GM04504 (cell line): ENCODE measurements around the gene CRISPLD2.

Experiments used
- DNase-seq: peaks from one replicate; pipeline ENCODE4 v3.0.0-alpha.2; 2012; ENCODE audit warnings: low read depth

The CRISPLD2 gene, protein sequence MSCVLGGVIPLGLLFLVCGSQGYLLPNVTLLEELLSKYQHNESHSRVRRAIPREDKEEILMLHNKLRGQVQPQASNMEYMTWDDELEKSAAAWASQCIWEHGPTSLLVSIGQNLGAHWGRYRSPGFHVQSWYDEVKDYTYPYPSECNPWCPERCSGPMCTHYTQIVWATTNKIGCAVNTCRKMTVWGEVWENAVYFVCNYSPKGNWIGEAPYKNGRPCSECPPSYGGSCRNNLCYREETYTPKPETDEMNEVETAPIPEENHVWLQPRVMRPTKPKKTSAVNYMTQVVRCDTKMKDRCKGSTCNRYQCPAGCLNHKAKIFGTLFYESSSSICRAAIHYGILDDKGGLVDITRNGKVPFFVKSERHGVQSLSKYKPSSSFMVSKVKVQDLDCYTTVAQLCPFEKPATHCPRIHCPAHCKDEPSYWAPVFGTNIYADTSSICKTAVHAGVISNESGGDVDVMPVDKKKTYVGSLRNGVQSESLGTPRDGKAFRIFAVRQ

DNA sequence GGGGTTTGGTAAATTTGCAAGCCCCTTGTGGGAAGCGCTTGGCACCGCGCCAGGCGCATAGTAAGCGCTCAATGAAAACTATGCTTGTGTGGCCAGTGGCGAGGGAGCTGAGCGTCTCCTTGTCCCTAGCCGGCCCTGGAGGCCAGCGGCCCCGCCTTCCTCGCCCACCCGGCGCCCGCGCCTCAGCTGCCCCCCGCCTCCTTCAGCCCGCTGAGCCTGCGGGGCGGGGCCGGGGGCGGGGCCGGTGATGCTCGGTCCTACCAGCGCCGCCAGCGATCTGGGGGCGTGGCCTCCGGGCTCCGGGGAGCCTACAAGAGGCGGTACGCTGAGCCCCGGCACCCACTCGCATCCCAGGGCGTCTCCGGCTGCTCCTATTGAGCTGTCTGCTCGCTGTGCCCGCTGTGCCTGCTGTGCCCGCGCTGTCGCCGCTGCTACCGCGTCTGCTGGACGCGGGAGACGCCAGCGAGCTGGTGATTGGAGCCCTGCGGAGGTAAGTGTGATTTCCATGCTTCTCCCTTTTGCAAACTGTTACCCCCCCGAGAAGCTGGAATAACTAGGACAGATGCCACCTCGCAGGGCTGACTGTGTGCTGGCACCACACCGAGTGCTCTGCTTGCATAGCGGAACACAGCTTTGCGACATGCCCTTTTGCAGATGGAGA lies at the start of gene CRISPLD2:
CRISPLD2 (plus strand) TSS at position 342 of the 661 bp plus-strand sequence. CDS start 18,511 bp downstream, outside the sequence.
- no peak for DNase-seq

GRCh38 chr16:84773312-84773711 lies 46.5 kb upstream of the CRISPLD2 start:
- DNase-seq: no peak

DNA sequence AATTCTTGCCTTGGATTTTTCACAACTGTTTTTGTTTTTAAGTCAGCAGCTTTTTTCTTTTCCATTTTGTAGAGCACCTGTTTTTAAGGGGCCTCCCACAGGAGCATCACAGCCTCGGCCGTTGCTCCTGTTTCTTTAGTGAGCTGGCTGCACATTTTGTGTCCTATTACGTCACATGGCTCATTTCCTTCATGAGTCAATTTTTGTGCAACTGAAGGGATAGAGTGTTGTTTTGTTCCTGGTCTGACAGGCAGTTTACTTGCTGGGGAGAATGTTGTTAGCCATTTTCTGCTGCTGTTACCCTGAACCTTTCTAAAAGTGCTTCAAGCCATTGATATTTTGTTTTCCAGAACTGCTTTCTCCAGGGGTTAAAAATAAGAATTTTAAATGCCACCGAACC lies 45.0 kb upstream of the CRISPLD2 start:
- peak; percentile 70 for DNase-seq

GRCh38 chr16:84775262-84775810 lies 44.4 kb upstream of the CRISPLD2 start:
- no peak for DNase-seq

DNA sequence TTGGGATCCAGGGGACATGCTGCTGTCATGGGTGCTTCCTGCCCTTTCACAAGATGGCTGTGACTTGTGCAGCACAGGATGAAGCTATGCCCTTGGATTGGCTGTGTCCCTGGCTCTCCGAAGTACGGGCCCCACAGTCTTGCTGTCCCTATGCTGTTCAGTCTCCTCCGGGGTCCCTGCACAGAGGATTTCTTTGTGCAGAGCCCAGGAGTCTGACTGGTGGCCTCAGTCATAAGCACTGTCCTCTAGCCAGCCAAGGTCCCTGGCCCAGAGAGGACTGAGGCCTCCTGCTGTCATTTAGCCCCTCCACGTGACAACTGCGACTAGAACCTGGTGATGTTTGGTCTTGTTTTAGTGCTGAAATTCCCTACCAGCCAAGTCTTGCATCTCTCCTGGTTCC lies 42.4 kb upstream of the CRISPLD2 start:
- DNase-seq: no peak

- no peak for DNase-seq
These were observed 41.1 kb upstream of the CRISPLD2 start for GRCh38 chr16:84778720-84779119.

DNA sequence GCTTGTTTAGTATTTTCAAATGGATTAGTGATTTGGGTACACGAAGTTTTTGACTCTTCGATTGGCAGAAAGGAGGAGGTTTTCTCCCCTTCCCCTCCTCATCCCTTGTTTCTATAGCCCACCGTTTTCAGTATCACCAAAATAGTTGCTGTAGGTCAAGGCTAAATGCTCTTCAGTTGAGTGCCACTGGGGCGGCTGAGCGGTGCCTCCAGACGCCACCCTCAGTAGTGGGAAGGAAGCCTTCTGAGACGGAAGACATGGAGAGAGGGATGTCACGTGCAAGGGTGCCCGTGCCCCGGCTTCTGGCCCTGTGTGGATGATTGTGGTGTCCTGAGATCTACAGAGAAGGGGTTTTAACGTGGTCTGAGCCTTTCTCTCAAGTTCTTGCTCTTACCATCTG lies 39.7 kb upstream of the CRISPLD2 start:
- no peak for DNase-seq

GRCh38 chr16:84780544-84781376 lies 39.0 kb upstream of the CRISPLD2 start:
- no peak for DNase-seq

DNA sequence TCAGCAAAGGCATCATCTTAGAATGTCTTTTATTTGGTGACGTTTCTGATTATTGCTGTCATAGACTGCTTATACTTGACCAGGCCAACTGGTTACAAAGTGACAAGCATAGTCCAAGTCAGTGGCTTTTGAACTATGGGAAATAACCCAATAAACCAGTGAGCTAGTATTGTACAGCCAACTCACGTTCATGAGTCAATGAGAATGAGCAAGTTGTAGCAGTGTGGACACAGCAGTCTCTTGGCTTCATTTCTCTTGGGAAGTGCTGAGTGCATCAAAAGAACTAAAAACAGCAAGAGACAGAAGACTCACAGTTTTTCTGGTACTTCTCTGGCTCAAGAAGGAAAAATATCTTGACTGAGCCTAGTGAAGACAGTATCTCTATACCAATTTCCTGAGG lies 36.9 kb upstream of the CRISPLD2 start:
- DNase-seq: no peak

GRCh38 chr16:84785843-84786581 lies 33.8 kb upstream of the CRISPLD2 start:
- no peak for DNase-seq

DNA sequence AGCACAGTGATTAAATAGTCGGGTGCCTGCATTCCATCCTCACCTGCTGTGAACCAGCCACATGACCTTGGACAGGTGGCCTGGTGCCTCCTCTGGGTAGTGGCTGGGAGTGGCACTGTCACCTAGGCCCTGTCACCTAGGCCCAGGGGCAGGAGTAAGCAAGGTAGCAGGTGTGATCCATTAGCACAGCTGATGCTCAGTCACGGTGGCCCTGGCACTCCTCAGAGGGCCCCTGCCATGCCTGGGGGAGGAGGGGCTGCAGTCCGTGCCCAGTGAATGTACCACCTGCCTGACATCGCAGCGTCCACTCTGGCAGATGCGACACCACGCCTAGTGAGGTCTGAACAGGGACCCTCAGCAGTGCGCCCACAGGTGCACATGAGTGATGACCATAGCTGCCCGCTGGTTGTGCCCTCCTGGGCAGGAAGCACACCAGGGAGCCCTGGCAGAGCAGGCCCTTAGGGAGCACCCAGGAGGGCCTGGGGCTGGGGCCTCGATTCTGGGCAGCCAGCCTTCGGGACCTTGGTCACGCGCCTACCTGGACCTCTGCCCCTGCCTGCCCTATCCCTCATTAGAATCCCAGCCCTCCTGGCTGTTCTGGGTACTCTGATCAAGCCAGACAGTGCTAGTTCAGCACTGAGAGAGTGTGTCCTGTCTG lies 33.1 kb upstream of the CRISPLD2 start:
- DNase-seq: no peak

- no peak for DNase-seq
These were observed 32.5 kb upstream of the CRISPLD2 start for GRCh38 chr16:84787263-84787622.

DNA sequence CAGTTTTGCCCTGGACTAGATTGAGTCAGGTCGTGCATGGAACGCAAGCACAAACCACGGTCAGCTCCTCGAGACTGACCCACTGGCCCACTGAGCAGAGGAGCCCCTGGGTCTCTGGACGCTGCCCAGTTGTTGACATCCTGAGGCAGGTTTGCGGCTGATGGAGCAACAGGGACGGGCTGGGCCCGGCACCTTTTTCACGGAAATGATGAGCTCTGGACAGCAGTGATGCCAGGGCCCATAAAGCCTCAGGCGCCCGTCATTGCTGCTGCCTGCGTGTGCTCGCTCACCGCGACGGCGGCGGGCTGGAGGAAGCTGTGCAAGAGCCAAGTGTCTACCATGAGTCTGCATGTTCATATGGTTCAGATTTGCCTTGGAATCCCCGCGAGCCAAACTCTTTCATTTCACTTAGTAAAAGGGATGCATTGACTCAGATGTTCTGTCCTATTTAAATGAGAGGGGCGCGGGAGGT lies 30.8 kb upstream of the CRISPLD2 start:
- DNase-seq: peak; percentile 59

DNA sequence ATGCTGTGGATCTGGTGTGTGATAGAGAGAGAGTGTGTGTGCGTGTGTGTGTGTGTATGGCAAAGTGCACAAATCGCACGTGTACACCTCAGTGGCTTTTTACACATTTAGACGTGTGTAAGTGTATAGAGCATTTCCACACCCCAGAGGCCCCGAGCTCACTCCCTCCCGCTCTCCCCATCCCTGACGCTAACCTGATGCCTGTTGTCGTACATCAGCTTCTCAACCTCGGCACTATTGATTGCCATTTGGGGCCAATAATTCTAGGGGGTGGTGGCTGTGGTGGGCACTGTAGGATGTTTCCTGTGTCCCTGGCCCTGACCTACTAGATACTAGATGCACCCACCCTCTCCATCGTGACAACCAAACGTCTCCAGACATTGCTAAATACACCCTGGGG lies 30.4 kb upstream of the CRISPLD2 start:
- DNase-seq: no peak

DNA sequence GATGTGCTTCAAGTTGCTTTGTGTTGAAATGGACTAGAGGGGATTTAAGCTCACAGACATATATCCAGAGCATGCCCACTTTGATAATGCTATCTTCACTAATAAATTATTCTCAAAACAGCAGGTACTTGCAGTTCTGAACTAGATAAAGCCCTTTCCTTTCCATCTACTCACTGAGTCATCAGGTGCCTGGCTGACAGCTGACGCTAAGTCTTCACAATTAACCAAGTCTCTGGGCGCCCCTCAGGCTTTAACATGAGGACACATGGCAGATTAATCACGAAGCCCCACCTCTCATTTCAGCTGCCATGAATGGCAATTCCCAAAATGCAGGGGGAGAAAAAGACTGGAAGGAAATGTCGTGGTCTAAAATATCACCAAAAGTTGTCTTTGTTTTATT lies 29.5 kb upstream of the CRISPLD2 start:
- DNase-seq: no peak

- no peak for DNase-seq
These were observed 28.7 kb upstream of the CRISPLD2 start for GRCh38 chr16:84791088-84791487.

DNA sequence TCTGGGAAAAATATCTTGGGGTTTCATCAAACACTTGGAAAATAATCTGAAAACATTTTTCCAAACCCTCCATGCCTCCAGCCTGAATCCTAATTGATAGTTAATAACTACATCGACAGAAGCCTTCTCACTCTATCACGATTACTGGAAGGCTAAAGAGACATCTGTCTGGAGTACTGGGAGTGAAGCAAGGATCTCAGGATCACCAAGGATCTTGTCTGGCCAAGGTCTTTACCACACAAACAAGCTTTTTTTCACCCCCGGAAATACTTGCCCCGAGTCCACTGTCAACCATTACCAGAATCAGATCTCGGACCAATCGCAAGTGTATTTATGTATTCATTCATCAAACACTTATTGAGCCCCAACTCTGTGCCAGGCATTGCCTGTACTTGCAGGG lies 28.3 kb upstream of the CRISPLD2 start:
- DNase-seq: no peak

DNA sequence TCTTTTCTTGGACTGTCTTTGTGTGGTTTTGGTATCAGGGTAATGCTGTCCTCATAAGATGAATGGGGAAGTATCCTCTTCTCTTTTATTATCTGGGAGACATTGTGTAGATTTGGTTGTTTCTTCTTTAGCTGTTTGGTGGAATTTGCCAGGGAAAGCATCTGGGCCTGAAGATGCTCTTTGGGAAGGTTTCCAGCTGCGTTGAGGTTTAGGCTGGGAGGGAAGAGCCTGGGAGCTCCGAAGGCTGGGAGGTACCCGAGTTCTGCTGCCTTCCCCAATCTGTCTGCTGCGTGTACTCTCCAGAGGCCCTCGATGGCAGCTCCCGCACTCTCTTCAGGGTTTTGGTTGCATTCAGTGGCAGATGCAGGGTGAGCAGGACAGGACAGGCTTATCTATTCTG lies 25.6 kb upstream of the CRISPLD2 start:
- DNase-seq: no peak

GRCh38 chr16:84794626-84795025 lies 25.2 kb upstream of the CRISPLD2 start:
- DNase-seq: no peak

GRCh38 chr16:84795329-84796053 lies 24.3 kb upstream of the CRISPLD2 start:
- peak; percentile 94 for DNase-seq
